Stimulated activated effector memory CD8-positive, alpha-beta T cell treated with anti-CD3 and anti-CD28 coated beads, Interleukin-12 subunit alpha, Interleukin-12 subunit beta, amount 100 ng/mL, for 72 hours (primary cell): ENCODE measurements around the gene XPO4.
"Not testable (repeated sequence)": the region's sequence is repeated elsewhere in the genome, so short reads cannot be mapped to it uniquely, and the experiment has no call there.

Experiments
- ATAC-seq: fragments of 150-1000 bp; cut with Tn5 transposase; 2 replicates; pipeline ENCODE4 v1.10.0; 2021
- DNase-seq, 2 donors: peaks; one replicate each; pipeline ENCODE4 v3.0.0; 2021 to 2022; ENCODE audit warnings: low spot score in 2 of 2
- H3K27ac Mint-ChIP-seq: one replicate; pipeline ENCODE4 v1.8.0; 2022; ENCODE audit warnings: mild to moderate bottlenecking, mixed read lengths
- H3K36me3 Mint-ChIP-seq: one replicate; pipeline ENCODE4 v1.8.0; 2022; ENCODE audit warnings: mild to moderate bottlenecking, mixed read lengths
- H3K4me1 Mint-ChIP-seq: one replicate; pipeline ENCODE4 v1.8.0; 2022; ENCODE audit warnings: mixed read lengths
- H3K4me3 Mint-ChIP-seq: one replicate; pipeline ENCODE4 v1.8.0; 2022; ENCODE audit warnings: mild to moderate bottlenecking, mixed read lengths
- H3K9me3 Mint-ChIP-seq: one replicate; pipeline ENCODE4 v1.8.0; 2022; ENCODE audit warnings: mixed read lengths

XPO4 gene

DNA sequence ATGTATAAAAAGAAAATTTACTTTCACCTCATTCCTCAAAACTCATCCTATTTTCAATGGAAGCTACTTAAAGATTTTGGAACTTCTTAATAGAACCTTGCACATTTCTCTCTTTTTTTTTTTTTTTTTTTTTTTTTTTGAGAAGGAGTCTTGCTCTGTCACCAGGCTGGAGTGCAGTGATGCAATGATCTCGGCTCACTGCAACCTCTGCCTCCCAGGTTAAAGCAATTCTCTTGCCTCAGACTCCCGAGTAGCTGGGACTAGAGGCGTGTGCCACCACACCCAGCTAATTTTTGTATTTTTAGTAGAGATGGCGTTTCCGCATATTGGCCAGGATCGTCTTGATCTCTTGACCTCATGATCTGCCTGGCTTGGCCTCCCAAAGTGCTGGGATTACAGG is 40.9 kb downstream of the XPO4 start:
- H3K4me3 Mint-ChIP-seq, H3K9me3 Mint-ChIP-seq, H3K4me1 Mint-ChIP-seq, DNase-seq, H3K27ac Mint-ChIP-seq, ATAC-seq: not testable (repeated sequence)
- peaks cover 60% of the 10 kb centered on the region for H3K36me3 Mint-ChIP-seq

DNA sequence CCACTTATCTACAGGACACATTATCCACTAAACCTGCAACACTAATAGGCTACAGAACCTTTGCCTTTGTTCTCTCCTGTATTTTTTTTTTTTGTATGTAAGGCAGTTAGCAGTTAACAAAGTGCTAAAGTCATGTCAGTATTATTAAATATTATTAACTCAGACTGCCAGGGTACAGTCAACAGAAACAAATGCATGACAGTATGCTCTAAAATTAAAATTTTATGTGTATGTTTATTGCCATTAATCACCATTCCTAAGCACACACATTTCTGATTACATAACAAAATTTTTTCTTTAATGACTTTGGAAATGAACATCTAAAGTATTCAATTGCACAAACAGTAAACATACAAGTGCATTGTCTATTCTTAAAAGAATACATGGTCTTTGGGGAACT is 41.7 kb downstream of the XPO4 start:
- DNase-seq, result no peak
- ATAC-seq, result no peak
- Mint-ChIP-seq H3K9me3 (no peaks in the 10 kb centered on the region), H3K36me3 (peaks cover 58% of the 10 kb centered on the region), H3K27ac (no peak overlapping the region), H3K4me1 (no peaks in the 10 kb centered on the region), H3K4me3 (no peak overlapping the region)

DNA sequence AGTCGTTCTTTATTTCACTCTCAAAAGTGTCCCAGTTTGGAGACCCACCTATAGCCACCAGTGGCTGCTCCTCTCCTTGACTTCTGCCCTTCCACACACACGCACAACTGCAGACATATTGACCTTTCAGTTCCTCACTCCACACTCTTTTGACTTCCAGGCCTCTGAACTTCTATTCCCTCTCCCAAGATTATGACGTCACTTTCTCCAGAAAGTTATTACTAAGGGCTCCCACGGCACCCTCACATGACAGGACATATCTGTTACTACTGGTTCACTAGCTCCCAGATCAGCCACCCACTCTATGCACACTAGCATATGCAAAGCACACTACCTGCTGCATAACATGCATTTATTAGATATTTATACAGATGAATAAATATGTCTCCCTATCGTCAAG is 45.9 kb downstream of the XPO4 start:
- ATAC-seq (no peak), DNase-seq (no peak)
- H3K4me1 Mint-ChIP-seq, result no peaks in the 10 kb centered on the region
- H3K27ac Mint-ChIP-seq, result no peak overlapping the region
- no peaks in the 10 kb centered on the region for H3K9me3 Mint-ChIP-seq
- no peak overlapping the region for H3K4me3 Mint-ChIP-seq
- H3K36me3 Mint-ChIP-seq, result peaks cover 53% of the 10 kb centered on the region

DNA sequence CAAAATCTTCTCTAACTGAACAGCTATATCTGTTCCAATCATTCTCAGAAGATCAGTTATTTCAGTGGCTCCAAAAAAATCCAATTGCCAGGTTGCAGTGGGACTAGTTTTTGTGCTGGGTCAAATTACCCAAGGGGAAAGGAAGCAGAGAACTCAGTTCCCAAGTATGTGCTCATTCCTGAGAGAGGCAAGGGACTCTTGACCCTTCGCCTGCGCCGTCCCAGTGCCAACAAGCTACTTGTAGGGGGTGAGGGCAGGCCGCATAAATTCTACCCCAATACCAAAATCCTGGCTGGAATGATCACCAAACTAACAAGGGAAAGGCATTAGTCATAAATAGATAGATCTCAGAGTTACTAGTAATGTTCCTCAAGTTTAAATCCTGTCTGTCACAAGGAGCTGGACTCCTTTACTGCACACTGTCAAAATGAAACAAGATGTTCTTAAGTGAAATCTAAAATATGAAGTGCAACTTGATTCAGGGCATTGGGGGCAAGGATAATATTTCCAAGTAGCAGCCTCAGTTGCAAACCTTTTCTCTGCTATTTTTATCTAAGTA is 50.6 kb downstream of the XPO4 start:
- no peak for DNase-seq
- H3K27ac Mint-ChIP-seq, result peak overlapping the region; percentile 34
- H3K4me3 Mint-ChIP-seq, result no peak overlapping the region
- H3K36me3 Mint-ChIP-seq, result peaks cover 20% of the 10 kb centered on the region
- no peaks in the 10 kb centered on the region for H3K4me1 Mint-ChIP-seq
- no peaks in the 10 kb centered on the region for H3K9me3 Mint-ChIP-seq
- no peak for ATAC-seq

- no peak overlapping the region for H3K4me3 Mint-ChIP-seq
- no peaks in the 10 kb centered on the region for H3K9me3 Mint-ChIP-seq
- ATAC-seq (no peak), DNase-seq (no peak)
- H3K27ac Mint-ChIP-seq, result no peak overlapping the region
- no peaks in the 10 kb centered on the region for H3K4me1 Mint-ChIP-seq
- H3K36me3 Mint-ChIP-seq, result peaks cover 10% of the 10 kb centered on the region
Observed at GRCh38 chr13:20848944-20849343, 53.6 kb downstream of the XPO4 start.

GRCh38 chr13:20848203-20848602 is 54.3 kb downstream of the XPO4 start:
- no peaks in the 10 kb centered on the region for H3K9me3 Mint-ChIP-seq
- no peak for ATAC-seq
- no peaks in the 10 kb centered on the region for H3K4me1 Mint-ChIP-seq
- H3K4me3 Mint-ChIP-seq, result no peak overlapping the region
- peaks cover 9% of the 10 kb centered on the region for H3K36me3 Mint-ChIP-seq
- no peak overlapping the region for H3K27ac Mint-ChIP-seq
- no peak for DNase-seq

GRCh38 chr13:20847296-20847695 is 55.2 kb downstream of the XPO4 start:
- no peak overlapping the region for H3K4me3 Mint-ChIP-seq
- no peaks in the 10 kb centered on the region for H3K4me1 Mint-ChIP-seq
- peaks cover 18% of the 10 kb centered on the region for H3K36me3 Mint-ChIP-seq
- ATAC-seq, result no peak
- no peak for DNase-seq
- H3K9me3 Mint-ChIP-seq, result no peaks in the 10 kb centered on the region
- no peak overlapping the region for H3K27ac Mint-ChIP-seq

DNA sequence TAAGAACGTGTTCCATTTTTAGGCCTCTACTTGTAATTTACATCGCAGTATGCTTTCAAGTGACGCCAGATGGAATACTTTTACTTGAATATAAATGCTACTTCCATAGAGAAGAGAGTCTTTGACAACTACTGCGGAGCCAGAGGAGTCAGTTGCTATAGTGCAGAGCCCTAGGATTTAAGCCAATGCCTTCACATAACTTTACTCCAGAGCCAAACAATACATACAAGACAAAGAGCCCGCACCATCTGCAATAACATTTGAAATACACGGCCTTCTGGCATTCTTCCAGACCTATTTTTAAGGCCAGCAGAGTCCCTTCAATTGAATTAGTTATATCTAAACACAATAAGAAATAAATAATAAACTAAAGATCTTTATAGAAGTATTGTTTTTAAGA is 59.4 kb downstream of the XPO4 start:
- ATAC-seq (no peak), DNase-seq (no peak)
- Mint-ChIP-seq H3K9me3 (no peaks in the 10 kb centered on the region), H3K4me1 (no peaks in the 10 kb centered on the region), H3K4me3 (no peak overlapping the region), H3K27ac (no peak overlapping the region), H3K36me3 (peaks cover 50% of the 10 kb centered on the region)

- no peaks in the 10 kb centered on the region for H3K4me1 Mint-ChIP-seq
- peaks cover 66% of the 10 kb centered on the region for H3K36me3 Mint-ChIP-seq
- peak overlapping the region; percentile 55 for H3K27ac Mint-ChIP-seq
- no peak for DNase-seq
- H3K4me3 Mint-ChIP-seq, result no peak overlapping the region
- H3K9me3 Mint-ChIP-seq, result no peaks in the 10 kb centered on the region
- no peak for ATAC-seq
Observed at GRCh38 chr13:20840568-20840967, 62.0 kb downstream of the XPO4 start.

GRCh38 chr13:20833900-20834679 is 68.5 kb downstream of the XPO4 start:
- Mint-ChIP-seq H3K4me3 (no peak overlapping the region), H3K36me3 (peaks cover 38% of the 10 kb centered on the region), H3K9me3 (no peaks in the 10 kb centered on the region), H3K27ac (no peak overlapping the region), H3K4me1 (no peaks in the 10 kb centered on the region)
- no peak for ATAC-seq
- no peak for DNase-seq

GRCh38 chr13:20832861-20833260 is 69.7 kb downstream of the XPO4 start:
- H3K9me3 Mint-ChIP-seq, result no peaks in the 10 kb centered on the region
- peaks cover 7% of the 10 kb centered on the region for H3K4me1 Mint-ChIP-seq
- H3K27ac Mint-ChIP-seq, result no peak overlapping the region
- DNase-seq (no peak), ATAC-seq (no peak)
- no peak overlapping the region for H3K4me3 Mint-ChIP-seq
- peaks cover 26% of the 10 kb centered on the region for H3K36me3 Mint-ChIP-seq

DNA sequence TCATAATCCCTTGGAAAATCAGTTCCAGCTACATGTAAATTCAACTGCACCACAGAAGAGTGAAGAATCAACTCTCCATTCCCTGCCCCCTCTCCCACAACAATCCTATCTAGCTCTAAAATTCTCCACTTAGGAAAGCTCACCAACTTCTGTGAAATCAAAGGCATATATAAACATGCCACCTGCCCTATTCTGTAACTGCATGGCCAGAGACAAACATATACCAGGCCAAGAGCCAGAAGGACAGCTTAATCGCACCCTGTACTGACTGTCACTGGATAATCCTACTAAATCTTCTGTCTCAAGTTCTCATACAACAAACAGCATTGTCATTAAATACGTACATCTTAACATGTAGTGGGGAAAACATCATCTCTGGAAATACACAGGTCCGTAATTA is 70.6 kb downstream of the XPO4 start:
- ATAC-seq, result no peak

DNA sequence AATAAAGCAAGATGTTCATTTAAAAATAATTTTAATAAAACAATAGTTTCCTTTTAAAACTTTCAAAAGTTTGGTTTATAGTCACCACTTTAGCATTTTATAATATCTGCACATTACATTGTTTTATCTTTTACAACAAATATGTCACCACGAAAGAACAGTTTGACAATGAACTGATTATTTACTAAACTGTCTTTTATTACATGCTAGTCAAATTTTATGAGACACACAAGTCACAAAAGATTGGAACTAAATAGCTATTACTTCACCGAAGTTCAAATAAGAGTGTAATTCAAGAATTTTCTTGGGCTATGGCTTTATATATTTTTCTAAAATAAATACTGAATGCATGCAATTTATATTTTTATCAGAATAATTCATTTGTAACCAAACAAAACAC is 71.3 kb downstream of the XPO4 start:
- H3K4me3 Mint-ChIP-seq, result no peak overlapping the region
- DNase-seq (no peak), ATAC-seq (no peak)
- no peaks in the 10 kb centered on the region for H3K9me3 Mint-ChIP-seq
- peaks cover 7% of the 10 kb centered on the region for H3K4me1 Mint-ChIP-seq
- no peak overlapping the region for H3K27ac Mint-ChIP-seq
- H3K36me3 Mint-ChIP-seq, result peaks cover 15% of the 10 kb centered on the region

More for the DNA sequence above, 70.6 kb downstream of the XPO4 start:
- Mint-ChIP-seq H3K4me3 (no peak overlapping the region), H3K4me1 (peaks cover 7% of the 10 kb centered on the region), H3K36me3 (peaks cover 17% of the 10 kb centered on the region), H3K27ac (no peak overlapping the region), H3K9me3 (no peaks in the 10 kb centered on the region)
- no peak for DNase-seq

DNA sequence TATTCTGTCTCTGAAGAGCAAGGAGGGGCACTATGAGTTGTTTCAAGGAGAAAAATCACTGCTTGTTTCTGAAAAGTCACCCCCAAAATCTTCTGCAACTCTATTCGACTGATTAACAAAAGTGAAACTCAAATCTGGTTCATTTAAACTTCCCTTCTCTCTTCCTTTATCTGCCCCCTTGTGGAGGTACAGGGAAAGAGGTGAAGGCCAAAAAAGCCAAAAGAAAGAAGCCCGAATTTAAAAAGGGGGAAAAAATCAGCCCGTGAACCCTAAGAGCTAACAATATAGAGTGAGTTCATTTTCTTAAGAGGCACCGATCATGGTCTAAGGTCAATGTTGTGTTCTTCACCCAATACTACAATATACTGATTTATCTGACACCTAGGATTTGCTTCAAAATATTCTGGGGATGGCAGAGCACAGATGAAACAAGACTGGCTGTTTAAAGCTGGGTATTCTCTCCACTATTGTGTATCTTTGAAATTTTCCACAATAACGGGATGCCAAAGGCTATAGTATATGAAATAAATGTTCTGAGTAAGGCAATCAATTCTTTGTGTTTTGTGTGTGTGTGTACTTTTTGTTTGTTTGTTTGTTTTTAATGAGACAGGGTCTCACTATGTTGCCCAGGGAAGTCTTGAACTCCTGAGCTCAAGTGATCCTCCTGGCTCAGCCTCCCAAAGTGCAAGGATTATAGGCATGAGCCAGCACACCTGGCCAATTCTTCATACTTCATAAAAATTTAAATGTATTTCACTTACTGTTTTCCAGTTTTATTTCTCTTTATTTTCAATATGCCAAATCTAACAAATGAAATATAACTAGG is 73.8 kb downstream of the XPO4 start:
- peak; percentile 70 for ATAC-seq
- Mint-ChIP-seq H3K36me3 (peaks cover 16% of the 10 kb centered on the region), H3K27ac (peak overlapping the region; percentile 44), H3K9me3 (no peaks in the 10 kb centered on the region), H3K4me1 (peaks cover 7% of the 10 kb centered on the region), H3K4me3 (no peak overlapping the region)
- DNase-seq, result peak; percentile 7 to 56

- peaks cover 19% of the 10 kb centered on the region for H3K36me3 Mint-ChIP-seq
- ATAC-seq (no peak), DNase-seq (no peak)
- H3K4me3 Mint-ChIP-seq, result no peak overlapping the region
- H3K4me1 Mint-ChIP-seq, result peaks cover 7% of the 10 kb centered on the region
- H3K27ac Mint-ChIP-seq, result no peak overlapping the region
- no peaks in the 10 kb centered on the region for H3K9me3 Mint-ChIP-seq
Observed at GRCh38 chr13:20826843-20827560, 75.5 kb downstream of the XPO4 start.
